Liver (tissue), 9 donors: Measurements from ENCODE around the gene BRD3. TPM values are rescaled to one million over a fixed set of nuclear protein-coding genes. Genes with fewer than 3 reads are reported as not detected.

Experiments
- DNase-seq: peaks from one replicate; pipeline ENCODE4 v3.0.0-alpha.2; 2017; ENCODE audit warnings: low spot score
- H3K27ac ChIP-seq, 2 donors: one replicate each; pipeline ENCODE4 v1.7.0; 2013; ENCODE audit warnings: inconsistent platforms in 2 of 2, low read length in 2 of 2, control low read depth in 1 of 2, low read depth in 1 of 2, mild to moderate bottlenecking in 1 of 2
- H3K27me3 ChIP-seq, 4 donors: one replicate each; pipeline versions ENCODE4 v1.6.1 to v1.7.0; 2013; ENCODE audit warnings: low read length in 3 of 4, inconsistent platforms in 1 of 4, mild to moderate bottlenecking in 1 of 4, moderate library complexity in 1 of 4; ENCODE audit not compliant: control insufficient read depth in 4 of 4, insufficient read depth in 4 of 4
- H3K36me3 ChIP-seq, 4 donors: one replicate each; pipeline versions ENCODE4 v1.6.1 to v1.7.0; 2013; ENCODE audit warnings: low read length in 3 of 4, mild to moderate bottlenecking in 3 of 4, low read depth in 1 of 4, moderate library complexity in 1 of 4; ENCODE audit not compliant: control insufficient read depth in 4 of 4, insufficient read depth in 3 of 4
- H3K4me1 ChIP-seq, 4 donors: one replicate each; pipeline versions ENCODE4 v1.6.1 to v1.7.0; 2013; ENCODE audit warnings: low read length in 3 of 4, mild to moderate bottlenecking in 3 of 4, moderate library complexity in 1 of 4; ENCODE audit not compliant: control insufficient read depth in 4 of 4, insufficient read depth in 4 of 4
- H3K4me3 ChIP-seq, 3 donors: one replicate each; pipeline versions ENCODE4 v1.6.1 to v1.7.0; 2013; ENCODE audit warnings: low read length in 3 of 3, control low read depth in 1 of 3, low read depth in 1 of 3, mild to moderate bottlenecking in 1 of 3
- H3K9ac ChIP-seq, 2 donors: one replicate each; pipeline ENCODE4 v1.7.0; 2013; ENCODE audit warnings: low read length in 2 of 2, mild to moderate bottlenecking in 2 of 2, moderate library complexity in 2 of 2, control low read depth in 1 of 2, low read depth in 1 of 2
- H3K9me3 ChIP-seq, 4 donors: one replicate each; pipeline versions ENCODE4 v1.6.1 to v1.7.0; 2013; ENCODE audit warnings: low read length in 3 of 4; ENCODE audit not compliant: control insufficient read depth in 4 of 4
- CTCF ChIP-seq: fragments of 150-350 bp; IDR thresholded peaks from 2 replicates; pipeline ENCODE4 v1.5.1; 2017; ENCODE audit warnings: improper control_type of control experiment, low read depth, low read length; ENCODE audit not compliant: missing input control
- EGR1 ChIP-seq, 2 donors: IDR thresholded peaks; 2 replicates each; pipeline ENCODE4 v1.6.1; 2016 to 2018; ENCODE audit warnings: antibody characterized with exemption in 2 of 2, low read depth in 2 of 2
- FOXA1 ChIP-seq: IDR thresholded peaks from 2 replicates; pipeline ENCODE4 v1.6.1; 2016; ENCODE audit warnings: antibody characterized with exemption
- GABPA ChIP-seq, 2 donors: IDR thresholded peaks in 1 of 2; conservative IDR thresholded peaks in 1 of 2; 2 replicates each; pipeline ENCODE4 v1.6.1; 2016; ENCODE audit warnings: antibody characterized with exemption in 2 of 2, mild to moderate bottlenecking in 1 of 2, moderate library complexity in 1 of 2
- HNF4A ChIP-seq, 2 donors: conservative IDR thresholded peaks; 2 replicates each; pipeline ENCODE4 v1.6.1; 2016; ENCODE audit warnings: antibody characterized with exemption in 2 of 2, mild to moderate bottlenecking in 2 of 2
- HNF4G ChIP-seq: IDR thresholded peaks from 2 replicates; pipeline ENCODE4 v1.6.1; 2016; ENCODE audit warnings: antibody characterized with exemption
- JUND ChIP-seq, 2 donors: IDR thresholded peaks; 2 replicates each; pipeline ENCODE4 v1.6.1; 2016; ENCODE audit warnings: antibody characterized with exemption in 2 of 2
- MAX ChIP-seq: IDR thresholded peaks from 2 replicates; pipeline ENCODE4 v1.6.1; 2016; ENCODE audit warnings: antibody characterized with exemption
- NR2F2 ChIP-seq: IDR thresholded peaks from 2 replicates; pipeline ENCODE4 v1.6.1; 2016; ENCODE audit warnings: antibody characterized with exemption
- RAD21 ChIP-seq, 2 donors: IDR thresholded peaks; 2 replicates each; pipeline ENCODE4 v1.6.1; 2016; ENCODE audit warnings: antibody characterized with exemption in 2 of 2, mild to moderate bottlenecking in 2 of 2
- REST ChIP-seq: IDR thresholded peaks from 2 replicates; pipeline ENCODE4 v1.6.1; 2016; ENCODE audit warnings: antibody characterized with exemption, mild to moderate bottlenecking
- RXRA ChIP-seq, 2 donors: IDR thresholded peaks; 2 replicates each; pipeline ENCODE4 v1.6.1; 2017 to 2018; ENCODE audit warnings: antibody characterized with exemption in 2 of 2, mild to moderate bottlenecking in 1 of 2
- SP1 ChIP-seq: IDR thresholded peaks from 2 replicates; pipeline ENCODE4 v1.6.1; 2018; ENCODE audit warnings: antibody characterized with exemption, mild to moderate bottlenecking
- YY1 ChIP-seq: IDR thresholded peaks from 2 replicates; pipeline ENCODE4 v1.6.1; 2016; ENCODE audit warnings: antibody characterized with exemption, mild to moderate bottlenecking
- WGBS: extraction: QIAGEN DNeasy Blood & Tissue Kit; methylation state at CpG from one replicate; pipeline ENCODE4 v1.1.7; 2013; 5-methylcytosine and 5-hydroxymethylcytosine counted together
- polyA plus RNA-seq, 2 donors: library from polyadenylated mRNA; stranded (reverse) in 1 of 2; unstranded in 1 of 2; fragments of 200-250 nt in 1 of 2; fragments of >200 nt in 1 of 2; fragmentation: Nextera tagmentation in 1 of 2; extraction: Ambion mirVana in 1 of 2; gene quantifications; one replicate each; pipeline versions ENCODE4 v1.2.1 to v1.2.3, GENCODE V29; 2013 to 2015
- total RNA-seq, 2 donors: library from RNA; depleted of rRNA; stranded (reverse); fragments of >200 nt; gene quantifications; one replicate each; pipeline ENCODE4 v1.2.3, GENCODE V29; 2014
- TF ChIP-seq, protein P1 (sequence below): IDR thresholded peaks from 2 replicates; pipeline ENCODE4 v1.6.1; 2016; ENCODE audit warnings: antibody characterized with exemption
- donor health status: healthy.
- donor health status: healthy.
- donor health status: healthy.
- donor health status: healthy.
- donor health status: healthy.

BRD3 gene
- total and polyA plus RNA-seq, 4 donors: 7.2 to 17.7 (median 12.7) TPM

DNA sequence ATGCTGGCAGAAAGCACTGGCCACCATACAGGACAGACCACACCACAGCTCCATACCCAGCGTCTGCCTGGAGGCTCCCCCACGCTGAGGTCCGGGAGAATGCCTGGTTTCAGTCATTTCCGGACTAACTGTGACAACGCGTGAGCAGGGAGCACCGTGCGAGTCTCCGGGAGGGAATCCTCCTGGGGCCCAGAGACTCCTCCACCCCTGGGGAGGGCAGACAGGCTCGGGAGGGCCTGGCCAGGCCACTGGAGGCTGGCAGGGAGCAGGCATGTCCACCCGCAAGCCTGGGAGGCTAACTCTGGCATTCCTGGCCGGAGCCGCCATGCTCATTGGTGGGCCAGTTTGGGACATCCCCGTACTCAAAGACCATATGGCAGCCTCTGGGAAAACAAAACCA is 36.0 kb downstream of the BRD3 start:
- Histone ChIP-seq H3K36me3 (peaks cover 21 to 46% (median 34%) of the 10 kb centered on the region in 4 donors), H3K9ac (no peak overlapping the region), H3K4me1 (peaks cover 7 to 16% (median 13%) of the 10 kb centered on the region in 4 donors), H3K4me3 (no peak overlapping the region), H3K27me3 (no peaks in the 10 kb centered on the region), H3K9me3 (no peaks in the 10 kb centered on the region), H3K27ac (no peak overlapping the region)
- no peak for TF ChIP-seq CTCF
- no peak for TF ChIP-seq YY1
- TF ChIP-seq EGR1 (IDR thresholded peaks at IDR 0.05; ENCODE audit: low read depth in 2 of 2): no peak
- TF ChIP-seq JUND (IDR thresholded peaks at IDR 0.05): no peak
- 96% methylated on average over 14 of the region's 14 CpGs for WGBS
- DNase-seq: no peak

GRCh38 chr9:134030821-134031470 is 36.9 kb downstream of the BRD3 start:
- H3K36me3 ChIP-seq: peaks cover 19 to 41% (median 29%) of the 10 kb centered on the region in 4 donors
- H3K9me3 ChIP-seq: no peaks in the 10 kb centered on the region
- H3K4me1 ChIP-seq: peaks cover 11 to 18% (median 16%) of the 10 kb centered on the region in 4 donors
- no peak overlapping the region for H3K4me3 ChIP-seq
- H3K27me3 ChIP-seq: no peaks in the 10 kb centered on the region
- H3K9ac ChIP-seq: no peak overlapping the region
- WGBS: 93% methylated on average over 29 of the region's 29 CpGs
- DNase-seq: no peak
- TF ChIP-seq NR2F2: no peak
- no peak for TF ChIP-seq GABPA (IDR thresholded peaks at IDR 0.05 in 1 of 2, conservative IDR thresholded peaks at IDR 0.05 in 1 of 2)
- TF ChIP-seq MAX: no peak
- no peak for TF ChIP-seq FOXA1
- TF ChIP-seq REST: no peak
- TF ChIP-seq CTCF: no peak
- TF ChIP-seq, protein P1, sequence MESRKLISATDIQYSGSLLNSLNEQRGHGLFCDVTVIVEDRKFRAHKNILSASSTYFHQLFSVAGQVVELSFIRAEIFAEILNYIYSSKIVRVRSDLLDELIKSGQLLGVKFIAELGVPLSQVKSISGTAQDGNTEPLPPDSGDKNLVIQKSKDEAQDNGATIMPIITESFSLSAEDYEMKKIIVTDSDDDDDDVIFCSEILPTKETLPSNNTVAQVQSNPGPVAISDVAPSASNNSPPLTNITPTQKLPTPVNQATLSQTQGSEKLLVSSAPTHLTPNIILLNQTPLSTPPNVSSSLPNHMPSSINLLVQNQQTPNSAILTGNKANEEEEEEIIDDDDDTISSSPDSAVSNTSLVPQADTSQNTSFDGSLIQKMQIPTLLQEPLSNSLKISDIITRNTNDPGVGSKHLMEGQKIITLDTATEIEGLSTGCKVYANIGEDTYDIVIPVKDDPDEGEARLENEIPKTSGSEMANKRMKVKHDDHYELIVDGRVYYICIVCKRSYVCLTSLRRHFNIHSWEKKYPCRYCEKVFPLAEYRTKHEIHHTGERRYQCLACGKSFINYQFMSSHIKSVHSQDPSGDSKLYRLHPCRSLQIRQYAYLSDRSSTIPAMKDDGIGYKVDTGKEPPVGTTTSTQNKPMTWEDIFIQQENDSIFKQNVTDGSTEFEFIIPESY: no peak
- TF ChIP-seq RAD21 (IDR thresholded peaks at IDR 0.05): no peak
- no peak for TF ChIP-seq RXRA (IDR thresholded peaks at IDR 0.05)
- no peak for TF ChIP-seq EGR1 (IDR thresholded peaks at IDR 0.05; ENCODE audit: low read depth in 2 of 2)
- TF ChIP-seq SP1: no peak
- TF ChIP-seq HNF4A (conservative IDR thresholded peaks at IDR 0.05): no peak
- no peak for TF ChIP-seq JUND (IDR thresholded peaks at IDR 0.05)
- no peak for TF ChIP-seq HNF4G
- no peak overlapping the region for H3K27ac ChIP-seq
